ENCODE data around the gene NODAL. TPM values are rescaled to one million over a fixed set of nuclear protein-coding genes. Genes with fewer than 3 reads are reported as not detected.

The NODAL gene
- total RNA-seq, 1 experiment from 2014 or later, result not detected

- no peak for DNase-seq (ENCODE audit: low spot score)
- in situ Hi-C loops (cut with HindIII; ENCODE audit: low sequenced_read_pairs), result no loop called here
Observed at GRCh38 chr10:70440296-70441160, 953 bp downstream of the NODAL start.

- in situ Hi-C loops (cut with HindIII; ENCODE audit: low sequenced_read_pairs), result no loop called here
- DNase-seq (ENCODE audit: low spot score), result no peak
Observed at GRCh38 chr10:70437721-70438120, 3.8 kb downstream of the NODAL start.

GRCh38 chr10:70435241-70436085 is 6.0 kb downstream of the NODAL start:
- in situ Hi-C loops (cut with HindIII; ENCODE audit: low sequenced_read_pairs), result no loop called here
- no peak for DNase-seq (ENCODE audit: low spot score)

GRCh38 chr10:70433581-70434280 is 7.8 kb downstream of the NODAL start:
- in situ Hi-C loops (cut with HindIII; ENCODE audit: low sequenced_read_pairs), result no loop called here
- no peak for DNase-seq (ENCODE audit: low spot score)

- in situ Hi-C loops (cut with HindIII; ENCODE audit: low sequenced_read_pairs), result no loop called here
Observed at GRCh38 chr10:70432561-70433263, 8.8 kb downstream of the NODAL start.

GRCh38 chr10:70432101-70432500 is 9.4 kb downstream of the NODAL start:
- in situ Hi-C loops (cut with HindIII; ENCODE audit: low sequenced_read_pairs), result no loop called here
- DNase-seq (ENCODE audit: low spot score), result peak; percentile 14

More at GRCh38 chr10:70432561-70433263, 8.8 kb downstream of the NODAL start:
- no peak for DNase-seq (ENCODE audit: low spot score)

GRCh38 chr10:70430493-70431445 is 10.7 kb downstream of the NODAL start:
- in situ Hi-C loops (cut with HindIII; ENCODE audit: low sequenced_read_pairs), result no loop called here
- DNase-seq (ENCODE audit: low spot score), result peak; percentile 38

GRCh38 chr10:70426823-70427222 is 14.7 kb downstream of the NODAL start:
- DNase-seq (ENCODE audit: low spot score), result no peak
- in situ Hi-C loops (cut with HindIII; ENCODE audit: low sequenced_read_pairs), result no loop called here

- no peak for DNase-seq (ENCODE audit: low spot score)
- in situ Hi-C loops (cut with HindIII; ENCODE audit: low sequenced_read_pairs), result no loop called here
Observed at GRCh38 chr10:70425096-70425495, 16.4 kb downstream of the NODAL start.

- in situ Hi-C loops (cut with HindIII; ENCODE audit: low sequenced_read_pairs), result no loop called here
- DNase-seq (ENCODE audit: low spot score), result no peak
Observed at GRCh38 chr10:70424320-70424719, 17.2 kb downstream of the NODAL start.

- in situ Hi-C loops (cut with HindIII; ENCODE audit: low sequenced_read_pairs), result no loop called here
- no peak for DNase-seq (ENCODE audit: low spot score)
Observed at GRCh38 chr10:70418713-70419112, 22.8 kb downstream of the NODAL start.

GRCh38 chr10:70418229-70418628 is 23.3 kb downstream of the NODAL start:
- in situ Hi-C loops (cut with HindIII; ENCODE audit: low sequenced_read_pairs), result no loop called here
- no peak for DNase-seq (ENCODE audit: low spot score)

- in situ Hi-C loops (cut with HindIII; ENCODE audit: low sequenced_read_pairs), result no loop called here
- no peak for DNase-seq (ENCODE audit: low spot score)
Observed at GRCh38 chr10:70417568-70417967, 23.9 kb downstream of the NODAL start.

- in situ Hi-C loops (cut with HindIII; ENCODE audit: low sequenced_read_pairs), result no loop called here
- DNase-seq (ENCODE audit: low spot score), result no peak
Observed at GRCh38 chr10:70412356-70412755, 29.1 kb downstream of the NODAL start.

- in situ Hi-C loops (cut with HindIII; ENCODE audit: low sequenced_read_pairs), result no loop called here
- no peak for DNase-seq (ENCODE audit: low spot score)
Observed at GRCh38 chr10:70410608-70411007, 30.9 kb downstream of the NODAL start.

GRCh38 chr10:70409772-70410171 is 31.7 kb downstream of the NODAL start:
- no peak for DNase-seq (ENCODE audit: low spot score)
- in situ Hi-C loops (cut with HindIII; ENCODE audit: low sequenced_read_pairs), result no loop called here

- peak; percentile 78 for DNase-seq (ENCODE audit: low spot score)
- in situ Hi-C loops (cut with HindIII; ENCODE audit: low sequenced_read_pairs), result no loop called here
Observed at GRCh38 chr10:70405037-70405824, 36.2 kb downstream of the NODAL start.

GRCh38 chr10:70404787-70405036 is 36.8 kb downstream of the NODAL start:
- in situ Hi-C loops (cut with HindIII; ENCODE audit: low sequenced_read_pairs), result no loop called here
- peak; percentile 59 for DNase-seq (ENCODE audit: low spot score)
